KMS-11 (cell line): ENCODE measurements around the gene ZBTB17.
"Not testable (repeated sequence)": the region's sequence is repeated elsewhere in the genome, so short reads cannot be mapped to it uniquely, and the experiment has no call there.

Experiments
- H2AFZ ChIP-seq: fragments of 200-600 bp; sonication (generic); 2 replicates; pipeline ENCODE4 v1.6.1; 2016; ENCODE audit warnings: antibody characterized with exemption, mixed run types, low read depth
- H3K27ac ChIP-seq: fragments of 200-600 bp; sonication (generic); 2 replicates; pipeline ENCODE4 v1.6.1; 2016; ENCODE audit warnings: mild to moderate bottlenecking, mixed run types
- H3K27me3 ChIP-seq: fragments of 200-600 bp; sonication (generic); 2 replicates; pipeline ENCODE4 v1.6.1; 2017; ENCODE audit warnings: mild to moderate bottlenecking, low read depth, mixed run types, moderate library complexity; ENCODE audit not compliant: insufficient read depth
- H3K36me3 ChIP-seq: fragments of 200-600 bp; sonication (generic); 2 replicates; pipeline ENCODE4 v1.6.1; 2017; ENCODE audit warnings: mild to moderate bottlenecking, mixed run types; ENCODE audit not compliant: insufficient read depth
- H3K4me1 ChIP-seq: fragments of 200-600 bp; sonication (generic); 2 replicates; pipeline ENCODE4 v1.6.1; 2016; ENCODE audit warnings: mild to moderate bottlenecking, low read depth, mixed run types; ENCODE audit not compliant: poor library complexity, severe bottlenecking
- H3K4me2 ChIP-seq: fragments of 200-600 bp; sonication (generic); 2 replicates; pipeline ENCODE4 v1.7.0; 2016; ENCODE audit warnings: mild to moderate bottlenecking, mixed run types
- H3K4me3 ChIP-seq: fragments of 200-600 bp; sonication (generic); IDR thresholded peaks from 2 replicates; pipeline ENCODE4 v1.6.1; 2017; ENCODE audit warnings: low read depth, low read length, mixed read lengths; ENCODE audit not compliant: insufficient read depth
- H3K79me2 ChIP-seq: fragments of 200-600 bp; sonication (generic); 2 replicates; pipeline ENCODE4 v1.6.1; 2016; ENCODE audit warnings: low read depth, mixed run types; ENCODE audit not compliant: insufficient read depth
- H3K9ac ChIP-seq: fragments of 200-600 bp; sonication (generic); 2 replicates; pipeline ENCODE4 v1.6.1; 2016; ENCODE audit warnings: mild to moderate bottlenecking, mixed run types
- H4K20me1 ChIP-seq: fragments of 200-600 bp; sonication (generic); 2 replicates; pipeline ENCODE4 v1.6.1; 2016; ENCODE audit warnings: mild to moderate bottlenecking, mixed run types; ENCODE audit not compliant: insufficient read depth
- TF ChIP-seq, protein P1 (sequence below): fragments of 200-600 bp; sonication (generic); conservative IDR thresholded peaks from 2 replicates; pipeline ENCODE4 v1.6.1; 2017; ENCODE audit warnings: low read depth, mild to moderate bottlenecking, antibody characterized with exemption, low read length, moderate library complexity, mixed read lengths

The ZBTB17 gene

DNA sequence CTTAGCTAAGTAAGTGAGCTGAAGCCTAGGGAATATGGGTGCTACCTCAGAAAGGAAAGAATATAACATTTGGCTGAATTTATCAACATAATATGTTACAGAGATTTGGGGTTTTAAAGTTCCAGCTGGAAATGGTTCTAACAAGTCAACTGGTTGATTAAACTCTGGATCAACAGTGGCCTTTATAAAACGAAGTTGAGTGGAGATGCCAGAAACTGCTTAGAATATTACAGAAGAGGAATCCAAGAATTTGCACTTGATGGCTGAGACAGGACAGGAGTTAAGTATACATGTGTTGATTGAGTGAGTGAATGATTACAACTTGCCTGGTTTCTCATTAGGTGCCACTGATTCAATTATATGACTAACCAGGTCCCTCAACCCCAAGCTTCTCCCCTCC lies 7.4 kb upstream of the ZBTB17 start:
- no peaks in the 10 kb centered on the region for H3K79me2 ChIP-seq
- no peak overlapping the region for H3K4me2 ChIP-seq

DNA sequence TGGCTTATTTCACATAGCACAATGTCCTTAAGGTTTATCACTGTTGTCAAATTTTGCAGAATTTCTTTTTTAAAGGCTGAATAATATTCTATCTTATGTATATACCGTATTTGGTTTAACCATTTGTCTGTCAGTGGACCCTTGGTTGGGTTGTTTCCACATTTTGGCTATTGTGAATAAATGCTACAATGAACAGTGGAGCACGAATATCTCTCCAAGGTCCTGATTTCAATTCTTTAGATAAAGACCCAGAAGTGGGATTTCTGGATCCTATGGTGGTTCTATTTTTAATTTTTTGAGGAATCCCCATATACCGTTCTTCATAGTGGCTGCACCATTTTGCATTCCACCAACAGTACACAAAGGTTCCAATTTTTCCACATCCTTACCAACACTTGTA lies 5.8 kb upstream of the ZBTB17 start:
- no peak overlapping the region for H3K4me2 ChIP-seq
- H3K27me3 ChIP-seq = no peaks in the 10 kb centered on the region
- H3K36me3 ChIP-seq = no peaks in the 10 kb centered on the region
- peaks cover 1% of the 10 kb centered on the region for H3K4me1 ChIP-seq
- no peaks in the 10 kb centered on the region for H4K20me1 ChIP-seq
- TF ChIP-seq, protein P1, sequence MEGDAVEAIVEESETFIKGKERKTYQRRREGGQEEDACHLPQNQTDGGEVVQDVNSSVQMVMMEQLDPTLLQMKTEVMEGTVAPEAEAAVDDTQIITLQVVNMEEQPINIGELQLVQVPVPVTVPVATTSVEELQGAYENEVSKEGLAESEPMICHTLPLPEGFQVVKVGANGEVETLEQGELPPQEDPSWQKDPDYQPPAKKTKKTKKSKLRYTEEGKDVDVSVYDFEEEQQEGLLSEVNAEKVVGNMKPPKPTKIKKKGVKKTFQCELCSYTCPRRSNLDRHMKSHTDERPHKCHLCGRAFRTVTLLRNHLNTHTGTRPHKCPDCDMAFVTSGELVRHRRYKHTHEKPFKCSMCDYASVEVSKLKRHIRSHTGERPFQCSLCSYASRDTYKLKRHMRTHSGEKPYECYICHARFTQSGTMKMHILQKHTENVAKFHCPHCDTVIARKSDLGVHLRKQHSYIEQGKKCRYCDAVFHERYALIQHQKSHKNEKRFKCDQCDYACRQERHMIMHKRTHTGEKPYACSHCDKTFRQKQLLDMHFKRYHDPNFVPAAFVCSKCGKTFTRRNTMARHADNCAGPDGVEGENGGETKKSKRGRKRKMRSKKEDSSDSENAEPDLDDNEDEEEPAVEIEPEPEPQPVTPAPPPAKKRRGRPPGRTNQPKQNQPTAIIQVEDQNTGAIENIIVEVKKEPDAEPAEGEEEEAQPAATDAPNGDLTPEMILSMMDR = no peak
- H3K9ac ChIP-seq = no peak overlapping the region
- no peak overlapping the region for H3K27ac ChIP-seq
- H2AFZ ChIP-seq = no peak overlapping the region
- no peaks in the 10 kb centered on the region for H3K79me2 ChIP-seq
- no peak overlapping the region for H3K4me3 ChIP-seq

More for the DNA sequence above, 7.4 kb upstream of the ZBTB17 start:
- H3K27me3 ChIP-seq = no peaks in the 10 kb centered on the region
- H2AFZ ChIP-seq = no peak overlapping the region
- H3K27ac ChIP-seq = no peak overlapping the region
- H3K4me3 ChIP-seq = no peak overlapping the region
- H3K9ac ChIP-seq = no peak overlapping the region
- H3K36me3 ChIP-seq = no peaks in the 10 kb centered on the region
- no peaks in the 10 kb centered on the region for H4K20me1 ChIP-seq
- TF ChIP-seq, protein P1 = no peak
- H3K4me1 ChIP-seq = no peaks in the 10 kb centered on the region

GRCh38 chr1:15977947-15978346 lies 2.0 kb upstream of the ZBTB17 start:
- H4K20me1 ChIP-seq, H3K36me3 ChIP-seq, H2AFZ ChIP-seq, H3K4me2 ChIP-seq, H3K4me1 ChIP-seq, H3K27ac ChIP-seq, H3K27me3 ChIP-seq, H3K4me3 ChIP-seq, H3K9ac ChIP-seq: not testable (repeated sequence)
- H3K79me2 ChIP-seq = peaks cover 12% of the 10 kb centered on the region; the same call in 1 of the 2 replicates

- Histone ChIP-seq H3K4me1 (peaks cover 8% of the 10 kb centered on the region), H3K27me3 (no peaks in the 10 kb centered on the region), H3K27ac (no peak overlapping the region), H3K4me2 (peak overlapping the region; percentile 99), H2AFZ (peak overlapping the region; percentile 94), H3K36me3 (no peaks in the 10 kb centered on the region), H4K20me1 (no peaks in the 10 kb centered on the region), H3K4me3 (no peak overlapping the region), H3K9ac (peak overlapping the region; percentile 57; the same call in 1 of the 2 replicates), H3K79me2 (peaks cover 18% of the 10 kb centered on the region; the same call in 1 of the 2 replicates)
- TF ChIP-seq, protein P1 = no peak
Measured at GRCh38 chr1:15975358-15975804, 520 bp downstream of the ZBTB17 start.

- Histone ChIP-seq H3K4me3 (no peak overlapping the region), H2AFZ (peak overlapping the region; percentile 94), H4K20me1 (no peaks in the 10 kb centered on the region), H3K9ac (peak overlapping the region; percentile 57; the same call in 1 of the 2 replicates), H3K27ac (no peak overlapping the region), H3K4me1 (peaks cover 8% of the 10 kb centered on the region), H3K4me2 (peak overlapping the region; percentile 99), H3K27me3 (no peaks in the 10 kb centered on the region), H3K36me3 (no peaks in the 10 kb centered on the region), H3K79me2 (peaks cover 18% of the 10 kb centered on the region; the same call in 1 of the 2 replicates)
- TF ChIP-seq, protein P1 = no peak
Measured at GRCh38 chr1:15974855-15975254, 1.0 kb downstream of the ZBTB17 start.
